Cardiac fibroblast (primary cell): ENCODE measurements around the gene CLSTN1.
"Not testable (repeated sequence)": the region's sequence is repeated elsewhere in the genome, so short reads cannot be mapped to it uniquely, and the experiment has no call there.

Source experiments
- DNase-seq, 2 donors: peaks; one replicate each; pipeline versions ENCODE4 v3.0.0 to v3.0.0-alpha.2; 2010; ENCODE audit warnings: low read depth in 2 of 2
- H3K4me3 ChIP-seq, 2 donors: replicated peaks in 1 of 2; 1 replicate in 1 of 2; 2 replicates in 1 of 2; pipeline ENCODE4 v1.5.1; 2011; ENCODE audit warnings: low read depth in 2 of 2, low read length in 2 of 2, mild to moderate bottlenecking in 2 of 2, moderate library complexity in 1 of 2
- TF ChIP-seq, protein P1 (sequence below): IDR thresholded peaks from one replicate; pipeline ENCODE4 v1.5.1; 2011; ENCODE audit warnings: low read depth, mild to moderate bottlenecking, low read length, inconsistent platforms

CLSTN1 gene

DNA sequence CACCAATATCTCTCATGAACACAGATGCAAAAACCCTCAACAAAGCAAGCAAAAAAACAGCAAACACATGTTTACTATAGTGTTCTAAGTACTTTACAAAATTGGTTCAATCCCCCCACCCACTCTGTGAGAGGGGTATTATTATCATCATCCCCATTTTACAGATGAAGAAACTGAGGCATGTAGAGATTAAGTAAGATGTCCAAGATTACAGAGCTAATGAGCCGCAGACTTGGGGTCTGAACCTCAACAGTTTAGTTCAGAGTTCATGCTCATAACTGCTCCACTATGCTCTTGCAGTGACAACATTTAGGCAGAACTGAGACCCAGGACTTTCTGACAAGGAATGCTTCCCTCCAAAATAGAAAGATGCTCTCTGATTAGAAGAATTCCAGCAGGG lies 21.9 kb downstream of the CLSTN1 start:
- no peak overlapping the region for H3K4me3 ChIP-seq
- TF ChIP-seq, protein P1, sequence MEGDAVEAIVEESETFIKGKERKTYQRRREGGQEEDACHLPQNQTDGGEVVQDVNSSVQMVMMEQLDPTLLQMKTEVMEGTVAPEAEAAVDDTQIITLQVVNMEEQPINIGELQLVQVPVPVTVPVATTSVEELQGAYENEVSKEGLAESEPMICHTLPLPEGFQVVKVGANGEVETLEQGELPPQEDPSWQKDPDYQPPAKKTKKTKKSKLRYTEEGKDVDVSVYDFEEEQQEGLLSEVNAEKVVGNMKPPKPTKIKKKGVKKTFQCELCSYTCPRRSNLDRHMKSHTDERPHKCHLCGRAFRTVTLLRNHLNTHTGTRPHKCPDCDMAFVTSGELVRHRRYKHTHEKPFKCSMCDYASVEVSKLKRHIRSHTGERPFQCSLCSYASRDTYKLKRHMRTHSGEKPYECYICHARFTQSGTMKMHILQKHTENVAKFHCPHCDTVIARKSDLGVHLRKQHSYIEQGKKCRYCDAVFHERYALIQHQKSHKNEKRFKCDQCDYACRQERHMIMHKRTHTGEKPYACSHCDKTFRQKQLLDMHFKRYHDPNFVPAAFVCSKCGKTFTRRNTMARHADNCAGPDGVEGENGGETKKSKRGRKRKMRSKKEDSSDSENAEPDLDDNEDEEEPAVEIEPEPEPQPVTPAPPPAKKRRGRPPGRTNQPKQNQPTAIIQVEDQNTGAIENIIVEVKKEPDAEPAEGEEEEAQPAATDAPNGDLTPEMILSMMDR = no peak
- DNase-seq = no peak

DNA sequence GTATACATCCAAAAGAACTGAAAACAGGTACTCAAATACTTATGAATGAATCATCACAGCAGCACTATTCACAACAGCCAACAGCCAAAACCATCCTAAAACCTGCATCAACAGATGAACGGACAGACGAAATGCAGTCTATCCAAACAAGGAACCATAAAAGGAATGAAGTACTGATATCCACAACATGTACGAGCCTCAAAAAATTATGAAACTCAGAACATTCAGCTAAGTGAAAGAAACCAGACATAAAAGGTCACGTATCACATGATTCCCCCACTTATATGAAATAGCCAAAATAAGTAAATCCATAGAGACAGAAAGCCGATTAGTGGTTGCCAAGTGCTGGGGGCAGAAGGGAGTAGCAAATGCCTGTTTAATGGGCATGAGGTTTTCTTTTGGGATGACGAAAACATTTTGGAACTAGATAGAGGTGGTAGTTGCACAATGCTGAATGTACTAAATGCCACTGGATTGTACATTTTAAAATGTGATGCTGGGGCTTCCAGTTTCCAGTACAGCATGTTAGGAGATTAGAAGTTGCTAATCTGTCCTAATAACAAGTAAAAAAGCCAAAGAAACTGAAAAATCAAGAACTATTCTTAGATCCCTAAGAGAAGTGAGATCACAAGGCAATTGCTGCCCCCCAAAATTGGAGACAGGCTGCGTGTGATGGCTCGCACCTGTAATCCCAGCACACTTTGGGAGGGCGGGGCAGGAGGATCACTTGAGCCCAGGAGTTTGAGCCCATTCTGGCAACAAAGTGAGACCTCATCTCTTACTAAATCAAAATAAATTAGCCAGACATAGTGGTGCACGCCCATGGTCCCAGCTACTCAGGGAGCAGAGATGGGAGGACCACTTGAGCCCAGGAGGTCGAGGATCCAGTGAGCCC lies 25.3 kb downstream of the CLSTN1 start:
- TF ChIP-seq, protein P1 = no peak
- peak; percentile 50 to 97 for DNase-seq
- peak overlapping the region in 1 of 2 donors; percentile 13 for H3K4me3 ChIP-seq

DNA sequence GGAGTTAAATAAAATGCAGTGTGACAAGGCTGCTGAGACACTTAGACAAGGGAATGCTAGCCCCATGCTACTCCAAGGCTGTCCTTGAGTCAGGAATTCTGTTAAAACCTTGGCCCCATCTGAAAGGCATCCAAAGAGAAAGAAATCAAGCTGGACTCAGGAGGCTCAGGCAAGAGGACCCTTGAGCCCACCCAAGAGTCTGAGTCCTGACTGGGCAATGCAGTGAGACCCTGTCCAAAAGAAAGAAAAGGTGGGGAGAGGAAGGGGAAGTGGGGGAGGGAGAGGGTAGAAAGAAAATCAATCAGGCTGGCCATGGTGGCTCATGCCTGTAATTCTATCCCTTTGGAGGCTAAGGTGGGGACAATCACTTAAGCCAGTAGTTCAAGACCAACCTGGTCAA lies 26.7 kb downstream of the CLSTN1 start:
- TF ChIP-seq, protein P1 = no peak
- no peak for DNase-seq
- no peak overlapping the region for H3K4me3 ChIP-seq

DNA sequence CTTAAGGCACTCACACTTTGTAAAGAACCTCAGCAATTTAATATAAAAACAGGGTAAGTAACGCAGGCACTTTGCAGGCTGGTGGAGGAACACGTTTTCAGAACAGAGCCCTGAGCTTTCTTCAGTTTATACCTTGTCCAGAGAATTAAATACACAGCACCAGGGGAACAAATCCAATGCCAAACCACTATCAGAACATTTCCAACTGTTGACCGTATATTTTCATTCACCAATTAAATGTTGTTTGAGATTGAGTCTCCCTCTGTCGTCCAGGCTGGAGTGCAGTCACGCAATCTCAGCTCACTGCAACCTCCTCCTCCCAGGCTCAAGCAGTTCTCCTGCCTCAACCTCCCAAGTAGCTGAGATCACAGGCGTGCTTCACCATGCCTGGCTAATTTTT lies 29.7 kb downstream of the CLSTN1 start:
- TF ChIP-seq, protein P1 = no peak
- no peak for DNase-seq
- H3K4me3 ChIP-seq = no peak overlapping the region

DNA sequence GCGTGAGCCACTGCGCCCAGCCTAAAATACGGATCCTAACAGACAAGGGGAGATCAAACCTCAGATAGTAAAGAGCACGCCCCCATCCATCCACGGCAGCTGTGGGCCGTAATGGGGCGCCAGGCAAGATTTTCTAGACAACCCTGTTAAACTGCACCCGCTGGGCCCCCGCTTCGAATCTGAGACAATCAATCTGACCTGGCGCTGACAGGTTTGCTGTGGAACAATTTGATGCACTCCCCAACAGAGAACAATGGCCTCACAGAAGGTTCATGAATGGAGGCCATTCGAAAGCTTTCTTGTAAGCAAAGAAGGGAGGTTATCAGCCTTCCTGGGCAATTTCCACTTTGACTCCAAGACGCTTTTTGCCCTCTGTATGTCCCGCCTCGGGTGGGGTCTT lies 30.5 kb downstream of the CLSTN1 start:
- no peak for DNase-seq
- TF ChIP-seq, protein P1 = no peak
- no peak overlapping the region for H3K4me3 ChIP-seq

DNA sequence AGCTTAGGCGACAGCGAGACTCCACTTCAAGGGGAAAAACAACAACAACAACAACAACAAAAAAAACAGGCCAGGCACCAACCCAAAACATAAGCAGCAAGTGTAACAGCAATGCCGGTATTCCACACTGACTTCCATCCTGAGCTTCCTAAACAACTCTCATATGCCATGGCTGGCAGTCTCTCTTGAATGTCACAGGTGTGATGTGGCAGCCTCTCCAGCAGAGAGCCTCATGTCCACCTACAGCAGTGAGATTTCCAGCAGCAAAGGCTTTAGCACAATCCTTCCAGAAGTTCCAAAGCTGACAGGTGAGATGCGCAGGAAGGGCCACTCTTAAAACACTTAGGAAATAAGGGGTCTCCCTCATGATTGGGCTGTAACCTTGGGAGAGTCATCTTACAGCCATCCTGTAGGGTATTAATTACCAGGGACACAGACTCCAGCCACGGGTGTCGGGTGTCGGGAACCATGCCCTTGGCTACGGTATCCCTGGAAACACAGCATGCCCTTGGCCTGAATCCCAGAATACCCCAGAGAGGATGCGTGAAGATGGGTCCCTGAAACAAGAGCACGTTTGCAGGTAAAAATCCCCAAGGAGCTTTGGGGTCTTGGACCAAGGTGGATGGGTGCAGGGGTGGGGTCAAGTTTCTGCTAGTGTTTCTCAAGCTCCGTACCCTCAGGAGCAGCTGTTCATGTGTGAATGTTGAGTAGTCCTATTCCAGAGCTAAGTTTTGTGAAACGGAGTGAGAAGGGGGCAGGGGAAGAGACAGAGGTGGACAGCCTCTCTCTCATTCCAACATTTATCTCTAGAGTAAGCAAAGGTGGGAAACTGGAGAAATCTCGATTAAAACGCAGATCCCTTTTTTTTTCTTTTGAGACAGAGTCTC lies 31.4 kb downstream of the CLSTN1 start:
- no peak overlapping the region for H3K4me3 ChIP-seq
- peak in 1 of 2 donors; percentile 17 for DNase-seq
- TF ChIP-seq, protein P1 = no peak

DNA sequence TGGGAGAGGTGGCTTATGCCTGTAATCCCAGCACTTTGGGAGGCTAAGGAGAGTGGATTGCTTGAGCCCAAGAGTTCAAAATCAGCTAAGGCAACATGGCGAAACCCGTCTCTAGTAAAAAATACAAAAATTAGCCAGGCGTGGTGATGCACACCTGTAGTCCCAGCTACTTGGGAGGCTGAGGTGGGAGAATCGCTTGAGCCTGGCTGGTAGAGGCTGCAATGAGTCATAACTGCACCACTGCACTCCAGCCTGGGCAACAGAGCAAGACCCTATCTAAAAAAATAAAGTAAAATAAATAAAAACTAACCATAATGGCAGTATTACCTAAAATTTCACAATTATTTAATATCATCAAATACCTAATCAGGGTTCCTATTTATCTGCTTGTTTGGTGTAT lies 34.1 kb downstream of the CLSTN1 start:
- not testable (repeated sequence) for H3K4me3 ChIP-seq, DNase-seq
